HepG2 (cell line): ENCODE measurements around the gene DNALI1. TPM values are rescaled to one million over a fixed set of nuclear protein-coding genes. Genes with fewer than 3 reads are reported as not detected.

ENCODE experiments used
- AKAP8 ChIP-seq: sonication (generic); formaldehyde crosslinking; IDR thresholded peaks from 2 replicates; pipeline ENCODE4 v1.5.1; 2020; ENCODE audit warnings: mild to moderate bottlenecking, missing genetic modification reagents
- CBX2 ChIP-seq, 2 experiments: fragments of 200-600 bp in 1 of 2; sonication (generic); formaldehyde crosslinking in 1 of 2; IDR thresholded peaks; 2 replicates each; pipeline versions ENCODE4 v1.7.0 to v1.8.1; 2018 to 2022; ENCODE audit warnings: low read depth in 2 of 2, low read length in 1 of 2, mild to moderate bottlenecking in 1 of 2, missing genetic modification reagents in 1 of 2
- HNRNPK ChIP-seq: fragments of 200-400 bp; formaldehyde crosslinking; IDR thresholded peaks from 2 replicates; pipeline ENCODE4 v1.6.1; 2018; ENCODE audit warnings: low read length, low read depth, moderate library complexity, mild to moderate bottlenecking; ENCODE audit not compliant: poor library complexity, severe bottlenecking
- IRF2 ChIP-seq: IDR thresholded peaks from 2 replicates; pipeline ENCODE4 v1.6.1; 2018; ENCODE audit warnings: missing genetic modification reagents, missing compliant biosample characterization
- KDM5B ChIP-seq: sonication (generic); formaldehyde crosslinking; IDR thresholded peaks from 2 replicates; pipeline ENCODE4 v1.4.0; 2020; ENCODE audit warnings: missing genetic modification reagents, mild to moderate bottlenecking, borderline replicate concordance
- MIER3 ChIP-seq: IDR thresholded peaks from 2 replicates; pipeline ENCODE4 v1.6.1; 2016; ENCODE audit warnings: missing compliant biosample characterization, borderline replicate concordance
- NFIB ChIP-seq: sonication (generic); formaldehyde crosslinking; IDR thresholded peaks from 2 replicates; pipeline ENCODE4 v1.9.0; 2021; ENCODE audit warnings: missing genetic modification reagents, mild to moderate bottlenecking, borderline replicate concordance
- ZNF557 ChIP-seq: sonication (generic); formaldehyde crosslinking; IDR thresholded peaks from 2 replicates; pipeline ENCODE4 v1.4.0; 2020; ENCODE audit warnings: missing genetic modification reagents
- ZNF577 ChIP-seq: sonication (generic); formaldehyde crosslinking; IDR thresholded peaks from 2 replicates; pipeline ENCODE4 v1.4.0; 2020; ENCODE audit warnings: mild to moderate bottlenecking, low read depth, missing genetic modification reagents, borderline replicate concordance
- ZNF678 ChIP-seq: sonication (generic); formaldehyde crosslinking; IDR thresholded peaks from 2 replicates; pipeline ENCODE4 v1.4.0; 2020; ENCODE audit warnings: mild to moderate bottlenecking, missing genetic modification reagents
- polyA plus RNA-seq, 8 experiments: library from polyadenylated mRNA; depleted of rRNA in 3 of 8; stranded (reverse) in 7 of 8; unstranded in 1 of 8; fragments of >200 nt; fragmentation: Illumina TruSeq in 4 of 8; extraction: Trizol in 4 of 8; gene quantifications; 2 replicates each; pipeline versions ENCODE4 v1.2.1 to v1.2.3, GENCODE V29; 2011 to 2016; ENCODE audit warnings: low read depth in 4 of 8, missing spikeins in 1 of 8, mixed read lengths in 1 of 8; ENCODE audit not compliant: insufficient read depth in 1 of 8
- total RNA-seq, 5 experiments: library from RNA; depleted of rRNA; stranded (reverse); fragments of >200 nt; fragmentation: Illumina TruSeq; extraction: Trizol; gene quantifications; 2 replicates each; pipeline ENCODE4 v1.2.3, GENCODE V29; 2016; ENCODE audit warnings: low read depth in 1 of 5
- TF ChIP-seq, protein P1 (sequence below): sonication (generic); formaldehyde crosslinking; IDR thresholded peaks from 2 replicates; pipeline ENCODE4 v1.4.0; 2020; ENCODE audit warnings: missing genetic modification reagents
- TF ChIP-seq, protein P2 (sequence below): sonication (generic); formaldehyde crosslinking; IDR thresholded peaks from 2 replicates; pipeline ENCODE4 v1.5.0; 2020; ENCODE audit warnings: missing genetic modification reagents
- TF ChIP-seq, protein P3 (sequence below): fragments of 450-650 bp; IDR thresholded peaks from 2 replicates; pipeline ENCODE4 v1.6.1; 2016
- TF ChIP-seq, protein P4 (sequence below): sonication (generic); formaldehyde crosslinking; IDR thresholded peaks from 2 replicates; pipeline ENCODE4 v1.8.1; 2022; ENCODE audit warnings: low read depth, mild to moderate bottlenecking, missing genetic modification reagents
- TF ChIP-seq, protein P5 (sequence below): sonication (generic); formaldehyde crosslinking; IDR thresholded peaks from 2 replicates; pipeline ENCODE4 v1.5.0; 2020; ENCODE audit warnings: mild to moderate bottlenecking, low read depth, missing genetic modification reagents, borderline replicate concordance

Gene DNALI1
- total and polyA plus RNA-seq, 2 of the 13 experiments (the other 11 are each of a cell fraction or from before 2014, with no cell fraction given): 0.42 to 0.70 TPM

DNA sequence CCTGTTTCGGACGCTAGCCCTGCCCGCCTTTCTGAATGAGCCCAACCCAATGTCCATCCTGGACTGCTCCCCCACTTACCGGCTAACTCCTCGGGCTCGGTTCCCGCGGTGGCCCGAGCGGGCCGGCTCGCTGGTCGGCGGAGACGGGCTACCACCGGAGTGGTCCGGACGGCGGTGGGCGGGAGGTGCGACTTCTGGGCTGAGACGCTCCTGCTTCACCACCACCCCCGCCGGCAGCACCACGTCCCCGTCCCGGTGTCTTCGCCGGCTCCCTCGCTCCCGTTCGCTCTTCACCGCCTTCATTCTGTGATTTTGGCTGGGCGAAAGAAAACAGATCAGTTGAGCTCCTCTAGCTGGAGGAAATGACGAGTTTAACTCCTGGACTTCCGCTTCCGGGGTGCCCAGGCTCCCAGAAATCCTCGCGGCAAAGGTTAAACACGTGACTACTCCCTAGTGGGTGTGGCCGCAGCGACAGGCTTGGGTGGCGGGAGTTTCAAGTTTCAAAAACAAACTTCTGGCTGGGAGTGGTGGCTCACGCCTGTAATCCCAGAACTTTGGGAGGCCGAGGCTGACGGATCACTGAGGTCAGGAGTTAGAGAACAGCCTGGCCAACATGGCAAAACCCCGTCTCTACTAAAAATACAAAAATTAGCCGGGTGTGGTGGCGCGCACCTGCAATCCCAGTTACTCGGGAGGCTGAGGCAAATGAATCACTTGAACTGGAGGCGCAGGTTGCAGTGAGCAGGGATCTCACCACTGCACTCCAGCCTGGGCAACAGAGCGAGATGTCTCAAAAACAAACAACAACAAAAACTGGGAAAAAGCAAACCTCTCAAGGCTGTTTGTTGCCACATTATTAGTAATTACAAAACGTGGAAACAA lies 2.6 kb upstream of the DNALI1 start, which contains the start of gene SNIP1 (continued):
- no peak for TF ChIP-seq NFIB (CRISPR knock-in tag)
- TF ChIP-seq, protein P1, sequence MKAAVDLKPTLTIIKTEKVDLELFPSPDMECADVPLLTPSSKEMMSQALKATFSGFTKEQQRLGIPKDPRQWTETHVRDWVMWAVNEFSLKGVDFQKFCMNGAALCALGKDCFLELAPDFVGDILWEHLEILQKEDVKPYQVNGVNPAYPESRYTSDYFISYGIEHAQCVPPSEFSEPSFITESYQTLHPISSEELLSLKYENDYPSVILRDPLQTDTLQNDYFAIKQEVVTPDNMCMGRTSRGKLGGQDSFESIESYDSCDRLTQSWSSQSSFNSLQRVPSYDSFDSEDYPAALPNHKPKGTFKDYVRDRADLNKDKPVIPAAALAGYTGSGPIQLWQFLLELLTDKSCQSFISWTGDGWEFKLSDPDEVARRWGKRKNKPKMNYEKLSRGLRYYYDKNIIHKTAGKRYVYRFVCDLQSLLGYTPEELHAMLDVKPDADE (CRISPR knock-in tag): no peak
- TF ChIP-seq CBX2 (IDR thresholded peaks at IDR 0.05; ENCODE audit: low read depth, low read length): no peak
- TF ChIP-seq CBX2 (CRISPR knock-in tag; IDR thresholded peaks at IDR 0.05; ENCODE audit: low read depth): no peak
- TF ChIP-seq, protein P2, sequence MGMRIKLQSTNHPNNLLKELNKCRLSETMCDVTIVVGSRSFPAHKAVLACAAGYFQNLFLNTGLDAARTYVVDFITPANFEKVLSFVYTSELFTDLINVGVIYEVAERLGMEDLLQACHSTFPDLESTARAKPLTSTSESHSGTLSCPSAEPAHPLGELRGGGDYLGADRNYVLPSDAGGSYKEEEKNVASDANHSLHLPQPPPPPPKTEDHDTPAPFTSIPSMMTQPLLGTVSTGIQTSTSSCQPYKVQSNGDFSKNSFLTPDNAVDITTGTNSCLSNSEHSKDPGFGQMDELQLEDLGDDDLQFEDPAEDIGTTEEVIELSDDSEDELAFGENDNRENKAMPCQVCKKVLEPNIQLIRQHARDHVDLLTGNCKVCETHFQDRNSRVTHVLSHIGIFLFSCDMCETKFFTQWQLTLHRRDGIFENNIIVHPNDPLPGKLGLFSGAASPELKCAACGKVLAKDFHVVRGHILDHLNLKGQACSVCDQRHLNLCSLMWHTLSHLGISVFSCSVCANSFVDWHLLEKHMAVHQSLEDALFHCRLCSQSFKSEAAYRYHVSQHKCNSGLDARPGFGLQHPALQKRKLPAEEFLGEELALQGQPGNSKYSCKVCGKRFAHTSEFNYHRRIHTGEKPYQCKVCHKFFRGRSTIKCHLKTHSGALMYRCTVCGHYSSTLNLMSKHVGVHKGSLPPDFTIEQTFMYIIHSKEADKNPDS (CRISPR knock-in tag): no peak
- TF ChIP-seq MIER3 (CRISPR knock-in tag): peak; percentile 77; the same call in 1 of the 2 replicates
- TF ChIP-seq ZNF577 (CRISPR knock-in tag): no peak
- TF ChIP-seq KDM5B (CRISPR knock-in tag): peak; percentile 84
- no peak for TF ChIP-seq ZNF678 (CRISPR knock-in tag)
- peak; percentile 62 for TF ChIP-seq IRF2
- TF ChIP-seq, protein P3, sequence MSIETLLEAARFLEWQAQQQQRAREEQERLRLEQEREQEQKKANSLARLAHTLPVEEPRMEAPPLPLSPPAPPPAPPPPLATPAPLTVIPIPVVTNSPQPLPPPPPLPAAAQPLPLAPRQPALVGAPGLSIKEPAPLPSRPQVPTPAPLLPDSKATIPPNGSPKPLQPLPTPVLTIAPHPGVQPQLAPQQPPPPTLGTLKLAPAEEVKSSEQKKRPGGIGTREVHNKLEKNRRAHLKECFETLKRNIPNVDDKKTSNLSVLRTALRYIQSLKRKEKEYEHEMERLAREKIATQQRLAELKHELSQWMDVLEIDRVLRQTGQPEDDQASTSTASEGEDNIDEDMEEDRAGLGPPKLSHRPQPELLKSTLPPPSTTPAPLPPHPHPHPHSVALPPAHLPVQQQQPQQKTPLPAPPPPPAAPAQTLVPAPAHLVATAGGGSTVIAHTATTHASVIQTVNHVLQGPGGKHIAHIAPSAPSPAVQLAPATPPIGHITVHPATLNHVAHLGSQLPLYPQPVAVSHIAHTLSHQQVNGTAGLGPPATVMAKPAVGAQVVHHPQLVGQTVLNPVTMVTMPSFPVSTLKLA: peak; percentile 40; the same call in 1 of the 2 replicates
- peak; percentile 27; the same call in 1 of the 2 replicates for TF ChIP-seq AKAP8
- TF ChIP-seq, protein P4, sequence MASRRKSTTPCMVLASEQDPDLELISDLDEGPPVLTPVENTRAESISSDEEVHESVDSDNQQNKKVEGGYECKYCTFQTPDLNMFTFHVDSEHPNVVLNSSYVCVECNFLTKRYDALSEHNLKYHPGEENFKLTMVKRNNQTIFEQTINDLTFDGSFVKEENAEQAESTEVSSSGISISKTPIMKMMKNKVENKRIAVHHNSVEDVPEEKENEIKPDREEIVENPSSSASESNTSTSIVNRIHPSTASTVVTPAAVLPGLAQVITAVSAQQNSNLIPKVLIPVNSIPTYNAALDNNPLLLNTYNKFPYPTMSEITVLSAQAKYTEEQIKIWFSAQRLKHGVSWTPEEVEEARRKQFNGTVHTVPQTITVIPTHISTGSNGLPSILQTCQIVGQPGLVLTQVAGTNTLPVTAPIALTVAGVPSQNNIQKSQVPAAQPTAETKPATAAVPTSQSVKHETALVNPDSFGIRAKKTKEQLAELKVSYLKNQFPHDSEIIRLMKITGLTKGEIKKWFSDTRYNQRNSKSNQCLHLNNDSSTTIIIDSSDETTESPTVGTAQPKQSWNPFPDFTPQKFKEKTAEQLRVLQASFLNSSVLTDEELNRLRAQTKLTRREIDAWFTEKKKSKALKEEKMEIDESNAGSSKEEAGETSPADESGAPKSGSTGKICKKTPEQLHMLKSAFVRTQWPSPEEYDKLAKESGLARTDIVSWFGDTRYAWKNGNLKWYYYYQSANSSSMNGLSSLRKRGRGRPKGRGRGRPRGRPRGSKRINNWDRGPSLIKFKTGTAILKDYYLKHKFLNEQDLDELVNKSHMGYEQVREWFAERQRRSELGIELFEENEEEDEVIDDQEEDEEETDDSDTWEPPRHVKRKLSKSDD (CRISPR knock-in tag): no peak
- no peak for TF ChIP-seq HNRNPK
- TF ChIP-seq ZNF557 (CRISPR knock-in tag): no peak
- TF ChIP-seq, protein P5, sequence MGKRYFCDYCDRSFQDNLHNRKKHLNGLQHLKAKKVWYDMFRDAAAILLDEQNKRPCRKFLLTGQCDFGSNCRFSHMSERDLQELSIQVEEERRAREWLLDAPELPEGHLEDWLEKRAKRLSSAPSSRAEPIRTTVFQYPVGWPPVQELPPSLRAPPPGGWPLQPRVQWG: no peak
